ENCODE data around the gene ADGRL2.

- TF ChIP-seq, protein P1, sequence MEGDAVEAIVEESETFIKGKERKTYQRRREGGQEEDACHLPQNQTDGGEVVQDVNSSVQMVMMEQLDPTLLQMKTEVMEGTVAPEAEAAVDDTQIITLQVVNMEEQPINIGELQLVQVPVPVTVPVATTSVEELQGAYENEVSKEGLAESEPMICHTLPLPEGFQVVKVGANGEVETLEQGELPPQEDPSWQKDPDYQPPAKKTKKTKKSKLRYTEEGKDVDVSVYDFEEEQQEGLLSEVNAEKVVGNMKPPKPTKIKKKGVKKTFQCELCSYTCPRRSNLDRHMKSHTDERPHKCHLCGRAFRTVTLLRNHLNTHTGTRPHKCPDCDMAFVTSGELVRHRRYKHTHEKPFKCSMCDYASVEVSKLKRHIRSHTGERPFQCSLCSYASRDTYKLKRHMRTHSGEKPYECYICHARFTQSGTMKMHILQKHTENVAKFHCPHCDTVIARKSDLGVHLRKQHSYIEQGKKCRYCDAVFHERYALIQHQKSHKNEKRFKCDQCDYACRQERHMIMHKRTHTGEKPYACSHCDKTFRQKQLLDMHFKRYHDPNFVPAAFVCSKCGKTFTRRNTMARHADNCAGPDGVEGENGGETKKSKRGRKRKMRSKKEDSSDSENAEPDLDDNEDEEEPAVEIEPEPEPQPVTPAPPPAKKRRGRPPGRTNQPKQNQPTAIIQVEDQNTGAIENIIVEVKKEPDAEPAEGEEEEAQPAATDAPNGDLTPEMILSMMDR (conservative IDR thresholded peaks at IDR 0.05; ENCODE audit: low read depth, low read length) = no peak
- TF ChIP-seq SMC3 (IDR thresholded peaks at IDR 0.05; ENCODE audit: low read depth, low read length) = no peak
- no peak for TF ChIP-seq POLR2A (IDR thresholded peaks at IDR 0.05; ENCODE audit: low read depth, low read length)
- no peak for TF ChIP-seq RAD21 (IDR thresholded peaks at IDR 0.05; ENCODE audit: low read length)
- no peak for TF ChIP-seq USF2 (IDR thresholded peaks at IDR 0.05; ENCODE audit: low read depth, low read length)
These were observed 43.7 kb downstream of the ADGRL2 start for GRCh38 chr1:81844477-81844876.

Measured in IMR-90 (cell line).